HepG2 (cell line): ENCODE data around the gene CDX2. TPM values are rescaled to one million over a fixed set of nuclear protein-coding genes. Genes with fewer than 3 reads are reported as not detected.

Source experiments
- ATF4 ChIP-seq, 2 experiments: fragments of 450-650 bp in 1 of 2; sonication (generic) in 1 of 2; formaldehyde crosslinking; IDR thresholded peaks; 2 replicates each; pipeline versions ENCODE4 v1.5.0 to v1.8.0; 2020 to 2022; ENCODE audit warnings: mild to moderate bottlenecking in 1 of 2, missing genetic modification reagents in 1 of 2
- GABPB1 ChIP-seq: IDR thresholded peaks from 2 replicates; pipeline ENCODE4 v1.6.1; 2016; ENCODE audit warnings: mild to moderate bottlenecking, missing genetic modification reagents, moderate library complexity, missing compliant biosample characterization
- KDM5B ChIP-seq: sonication (generic); formaldehyde crosslinking; IDR thresholded peaks from 2 replicates; pipeline ENCODE4 v1.4.0; 2020; ENCODE audit warnings: missing genetic modification reagents, mild to moderate bottlenecking, borderline replicate concordance
- KDM6A ChIP-seq: IDR thresholded peaks from 2 replicates; pipeline ENCODE4 v1.6.1; 2016; ENCODE audit warnings: low read depth
- MAX ChIP-seq: IDR thresholded peaks from 2 replicates; pipeline ENCODE4 v1.6.1; 2012; ENCODE audit warnings: inconsistent platforms
- RCOR2 ChIP-seq: IDR thresholded peaks from 2 replicates; pipeline ENCODE4 v1.6.1; 2016; ENCODE audit warnings: missing biosample characterization, missing genetic modification reagents
- TOPORS ChIP-seq: sonication (generic); formaldehyde crosslinking; IDR thresholded peaks from 2 replicates; pipeline ENCODE4 v1.8.0; 2023; ENCODE audit warnings: mild to moderate bottlenecking, missing genetic modification reagents
- ZNF333 ChIP-seq: sonication (generic); formaldehyde crosslinking; IDR thresholded peaks from 2 replicates; pipeline ENCODE4 v1.4.0; 2020; ENCODE audit warnings: mild to moderate bottlenecking, missing genetic modification reagents, borderline replicate concordance
- ZNF574 ChIP-seq: sonication (generic); formaldehyde crosslinking; IDR thresholded peaks from 2 replicates; pipeline ENCODE4 v1.4.0; 2020; ENCODE audit warnings: missing genetic modification reagents
- polyA plus RNA-seq, 8 experiments: library from polyadenylated mRNA; depleted of rRNA in 3 of 8; stranded (reverse) in 7 of 8; unstranded in 1 of 8; fragments of >200 nt; fragmentation: Illumina TruSeq in 4 of 8; extraction: Trizol in 4 of 8; gene quantifications; 2 replicates each; pipeline versions ENCODE4 v1.2.1 to v1.2.3, GENCODE V29; 2011 to 2016; ENCODE audit warnings: low read depth in 4 of 8, missing spikeins in 1 of 8, mixed read lengths in 1 of 8; ENCODE audit not compliant: insufficient read depth in 1 of 8
- total RNA-seq, 5 experiments: library from RNA; depleted of rRNA; stranded (reverse); fragments of >200 nt; fragmentation: Illumina TruSeq; extraction: Trizol; gene quantifications; 2 replicates each; pipeline ENCODE4 v1.2.3, GENCODE V29; 2016; ENCODE audit warnings: low read depth in 1 of 5
- TF ChIP-seq, protein P1 (sequence below): sonication (generic); formaldehyde crosslinking; IDR thresholded peaks from 2 replicates; pipeline ENCODE4 v1.5.0; 2020; ENCODE audit warnings: mild to moderate bottlenecking, missing genetic modification reagents, borderline replicate concordance
- TF ChIP-seq, protein P2 (sequence below), 2 experiments: sonication (generic) in 1 of 2; formaldehyde crosslinking in 1 of 2; IDR thresholded peaks; 2 replicates each; pipeline versions ENCODE4 v1.5.1 to v1.6.1; 2011 to 2020; ENCODE audit warnings: borderline replicate concordance in 1 of 2, low read depth in 1 of 2, low read length in 1 of 2, mild to moderate bottlenecking in 1 of 2, missing genetic modification reagents in 1 of 2, moderate library complexity in 1 of 2
- TF ChIP-seq, protein P3 (sequence below): sonication (generic); formaldehyde crosslinking; IDR thresholded peaks from 2 replicates; pipeline ENCODE4 v1.5.0; 2020; ENCODE audit warnings: mild to moderate bottlenecking, missing genetic modification reagents

Gene CDX2
- total and polyA plus RNA-seq, 2 of the 13 experiments (the other 11 are each of a cell fraction or from before 2014, with no cell fraction given) = 0.04 TPM; not detected in 1

DNA sequence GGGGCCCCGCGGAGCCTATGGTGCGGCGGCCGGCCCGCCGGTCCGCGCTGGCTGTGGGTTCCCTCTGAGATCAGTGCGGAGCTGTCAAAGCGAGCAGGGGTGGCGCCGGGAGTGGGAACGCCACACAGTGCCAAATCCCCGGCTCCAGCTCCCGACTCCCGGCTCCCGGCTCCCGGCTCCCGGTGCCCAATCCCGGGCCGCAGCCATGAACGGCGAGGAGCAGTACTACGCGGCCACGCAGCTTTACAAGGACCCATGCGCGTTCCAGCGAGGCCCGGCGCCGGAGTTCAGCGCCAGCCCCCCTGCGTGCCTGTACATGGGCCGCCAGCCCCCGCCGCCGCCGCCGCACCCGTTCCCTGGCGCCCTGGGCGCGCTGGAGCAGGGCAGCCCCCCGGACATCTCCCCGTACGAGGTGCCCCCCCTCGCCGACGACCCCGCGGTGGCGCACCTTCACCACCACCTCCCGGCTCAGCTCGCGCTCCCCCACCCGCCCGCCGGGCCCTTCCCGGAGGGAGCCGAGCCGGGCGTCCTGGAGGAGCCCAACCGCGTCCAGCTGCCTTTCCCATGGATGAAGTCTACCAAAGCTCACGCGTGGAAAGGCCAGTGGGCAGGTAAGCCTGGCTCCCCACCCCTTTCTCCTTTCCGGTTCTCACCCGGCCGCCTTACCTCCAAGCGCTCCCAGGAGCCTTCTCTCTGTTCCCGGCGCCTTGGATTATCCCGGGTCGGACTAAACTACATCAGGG is 49.0 kb downstream of the CDX2 start, which contains the start of gene PDX1 (continued):
- TF ChIP-seq, protein P1, sequence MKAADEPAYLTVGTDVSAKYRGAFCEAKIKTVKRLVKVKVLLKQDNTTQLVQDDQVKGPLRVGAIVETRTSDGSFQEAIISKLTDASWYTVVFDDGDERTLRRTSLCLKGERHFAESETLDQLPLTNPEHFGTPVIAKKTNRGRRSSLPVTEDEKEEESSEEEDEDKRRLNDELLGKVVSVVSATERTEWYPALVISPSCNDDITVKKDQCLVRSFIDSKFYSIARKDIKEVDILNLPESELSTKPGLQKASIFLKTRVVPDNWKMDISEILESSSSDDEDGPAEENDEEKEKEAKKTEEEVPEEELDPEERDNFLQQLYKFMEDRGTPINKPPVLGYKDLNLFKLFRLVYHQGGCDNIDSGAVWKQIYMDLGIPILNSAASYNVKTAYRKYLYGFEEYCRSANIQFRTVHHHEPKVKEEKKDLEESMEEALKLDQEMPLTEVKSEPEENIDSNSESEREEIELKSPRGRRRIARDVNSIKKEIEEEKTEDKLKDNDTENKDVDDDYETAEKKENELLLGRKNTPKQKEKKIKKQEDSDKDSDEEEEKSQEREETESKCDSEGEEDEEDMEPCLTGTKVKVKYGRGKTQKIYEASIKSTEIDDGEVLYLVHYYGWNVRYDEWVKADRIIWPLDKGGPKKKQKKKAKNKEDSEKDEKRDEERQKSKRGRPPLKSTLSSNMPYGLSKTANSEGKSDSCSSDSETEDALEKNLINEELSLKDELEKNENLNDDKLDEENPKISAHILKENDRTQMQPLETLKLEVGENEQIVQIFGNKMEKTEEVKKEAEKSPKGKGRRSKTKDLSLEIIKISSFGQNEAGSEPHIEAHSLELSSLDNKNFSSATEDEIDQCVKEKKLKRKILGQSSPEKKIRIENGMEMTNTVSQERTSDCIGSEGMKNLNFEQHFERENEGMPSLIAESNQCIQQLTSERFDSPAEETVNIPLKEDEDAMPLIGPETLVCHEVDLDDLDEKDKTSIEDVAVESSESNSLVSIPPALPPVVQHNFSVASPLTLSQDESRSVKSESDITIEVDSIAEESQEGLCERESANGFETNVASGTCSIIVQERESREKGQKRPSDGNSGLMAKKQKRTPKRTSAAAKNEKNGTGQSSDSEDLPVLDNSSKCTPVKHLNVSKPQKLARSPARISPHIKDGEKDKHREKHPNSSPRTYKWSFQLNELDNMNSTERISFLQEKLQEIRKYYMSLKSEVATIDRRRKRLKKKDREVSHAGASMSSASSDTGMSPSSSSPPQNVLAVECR (CRISPR knock-in tag) = peak; percentile 50; the same call in 1 of the 2 replicates
- TF ChIP-seq ZNF333 (peak; percentile 68; the same call in 1 of the 2 replicates), GABPB1 (CRISPR knock-in tag) (peak; percentile 55; the same call in 1 of the 2 replicates), MAX (peak; percentile 34; the same call in 1 of the 2 replicates), RCOR2 (no peak), ATF4 (CRISPR knock-in tag; IDR thresholded peaks at IDR 0.05) (no peak), KDM5B (CRISPR knock-in tag) (peak; percentile 61; the same call in 1 of the 2 replicates), ZNF574 (CRISPR knock-in tag) (0 out of 2 replicates have a peak, but pooled peaks have one; percentile 21), KDM6A (CRISPR knock-in tag) (no peak), TOPORS (CRISPR knock-in tag) (no peak)
- TF ChIP-seq, protein P2, sequence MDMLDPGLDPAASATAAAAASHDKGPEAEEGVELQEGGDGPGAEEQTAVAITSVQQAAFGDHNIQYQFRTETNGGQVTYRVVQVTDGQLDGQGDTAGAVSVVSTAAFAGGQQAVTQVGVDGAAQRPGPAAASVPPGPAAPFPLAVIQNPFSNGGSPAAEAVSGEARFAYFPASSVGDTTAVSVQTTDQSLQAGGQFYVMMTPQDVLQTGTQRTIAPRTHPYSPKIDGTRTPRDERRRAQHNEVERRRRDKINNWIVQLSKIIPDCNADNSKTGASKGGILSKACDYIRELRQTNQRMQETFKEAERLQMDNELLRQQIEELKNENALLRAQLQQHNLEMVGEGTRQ (IDR thresholded peaks at IDR 0.05; ENCODE audit: low read depth, low read length) = no peak
- TF ChIP-seq, protein P2 (CRISPR knock-in tag; IDR thresholded peaks at IDR 0.05; ENCODE audit: borderline replicate concordance) = peak; percentile 57; the same call in 1 of the 2 replicates
- TF ChIP-seq, protein P3, sequence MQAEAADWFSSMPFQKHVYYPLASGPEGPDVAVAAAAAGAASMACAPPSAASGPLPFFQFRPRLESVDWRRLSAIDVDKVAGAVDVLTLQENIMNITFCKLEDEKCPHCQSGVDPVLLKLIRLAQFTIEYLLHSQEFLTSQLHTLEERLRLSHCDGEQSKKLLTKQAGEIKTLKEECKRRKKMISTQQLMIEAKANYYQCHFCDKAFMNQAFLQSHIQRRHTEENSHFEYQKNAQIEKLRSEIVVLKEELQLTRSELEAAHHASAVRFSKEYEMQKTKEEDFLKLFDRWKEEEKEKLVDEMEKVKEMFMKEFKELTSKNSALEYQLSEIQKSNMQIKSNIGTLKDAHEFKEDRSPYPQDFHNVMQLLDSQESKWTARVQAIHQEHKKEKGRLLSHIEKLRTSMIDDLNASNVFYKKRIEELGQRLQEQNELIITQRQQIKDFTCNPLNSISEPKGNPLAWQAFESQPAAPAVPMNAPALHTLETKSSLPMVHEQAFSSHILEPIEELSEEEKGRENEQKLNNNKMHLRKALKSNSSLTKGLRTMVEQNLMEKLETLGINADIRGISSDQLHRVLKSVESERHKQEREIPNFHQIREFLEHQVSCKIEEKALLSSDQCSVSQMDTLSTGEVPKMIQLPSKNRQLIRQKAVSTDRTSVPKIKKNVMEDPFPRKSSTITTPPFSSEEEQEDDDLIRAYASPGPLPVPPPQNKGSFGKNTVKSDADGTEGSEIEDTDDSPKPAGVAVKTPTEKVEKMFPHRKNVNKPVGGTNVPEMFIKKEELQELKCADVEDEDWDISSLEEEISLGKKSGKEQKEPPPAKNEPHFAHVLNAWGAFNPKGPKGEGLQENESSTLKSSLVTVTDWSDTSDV (CRISPR knock-in tag) = 0 out of 2 replicates have a peak, but pooled peaks have one; percentile 35
